NCI-H2029 (cell line): ENCODE measurements around the gene TRIP10.
"Not testable (repeated sequence)": the region's sequence is repeated elsewhere in the genome, so short reads cannot be mapped to it uniquely, and the experiment has no call there.

Experiments used
- DNase-seq: peaks from one replicate; lab custom pipeline; 2025; lab: John Stamatoyannopoulos, UW

Gene TRIP10

GRCh38 chr19:6768236-6768785, 28.8 kb downstream of the TRIP10 start:
- no peak for DNase-seq

- DNase-seq, result no peak
These were observed 29.6 kb downstream of the TRIP10 start for GRCh38 chr19:6769006-6769619.

GRCh38 chr19:6771648-6772027, 32.2 kb downstream of the TRIP10 start:
- DNase-seq, result not testable (repeated sequence)

- no peak for DNase-seq
These were observed 32.8 kb downstream of the TRIP10 start, which contains the start of gene VAV1 for GRCh38 chr19:6772028-6772865. VAV1 (plus strand) TSS chr19:6772708; CDS start chr19:6772808, 100 bp downstream.

GRCh38 chr19:6772866-6773322, 33.4 kb downstream of the TRIP10 start:
- no peak for DNase-seq

- no peak for DNase-seq
These were observed 33.9 kb downstream of the TRIP10 start for GRCh38 chr19:6773323-6773931.

GRCh38 chr19:6774821-6775707, 35.6 kb downstream of the TRIP10 start:
- DNase-seq, result no peak

- not testable (repeated sequence) for DNase-seq
These were observed 36.6 kb downstream of the TRIP10 start for GRCh38 chr19:6776045-6776444.

- no peak for DNase-seq
These were observed 37.5 kb downstream of the TRIP10 start for GRCh38 chr19:6776999-6777398.

GRCh38 chr19:6777434-6777833, 38.0 kb downstream of the TRIP10 start:
- no peak for DNase-seq

- no peak for DNase-seq
These were observed 38.9 kb downstream of the TRIP10 start for GRCh38 chr19:6778386-6778785.

- DNase-seq, result no peak
These were observed 39.7 kb downstream of the TRIP10 start for GRCh38 chr19:6779206-6779605.

- no peak for DNase-seq
These were observed 47.9 kb downstream of the TRIP10 start for GRCh38 chr19:6787393-6787792.

- no peak for DNase-seq
These were observed 49.4 kb downstream of the TRIP10 start for GRCh38 chr19:6788896-6789295.

- no peak for DNase-seq
These were observed 51.0 kb downstream of the TRIP10 start for GRCh38 chr19:6790194-6791128.

- no peak for DNase-seq
These were observed 51.8 kb downstream of the TRIP10 start for GRCh38 chr19:6791237-6791636.

- no peak for DNase-seq
These were observed 53.9 kb downstream of the TRIP10 start for GRCh38 chr19:6793411-6793810.

- DNase-seq, result no peak
These were observed 54.5 kb downstream of the TRIP10 start for GRCh38 chr19:6793973-6794372.

- no peak for DNase-seq
These were observed 55.4 kb downstream of the TRIP10 start for GRCh38 chr19:6794686-6795431.

- no peak for DNase-seq
These were observed 56.8 kb downstream of the TRIP10 start for GRCh38 chr19:6796278-6796677.
